C1 segment of cervical spinal cord (tissue), 14 donors: ENCODE measurements around the gene MIA2.

Experiments
- DNase-seq, 14 donors: peaks; one replicate each; lab custom pipeline; 2025; lab: John Stamatoyannopoulos, UW

MIA2 gene

GRCh38 chr14:39434401-39434800, 200.7 kb downstream of the MIA2 start:
- DNase-seq, result no peak

GRCh38 chr14:39435241-39435640, 201.5 kb downstream of the MIA2 start:
- no peak for DNase-seq
